Astrocyte of the spinal cord (primary cell): ENCODE data around the gene ADARB1.

Source experiments
- DNase-seq: peaks from one replicate; pipeline ENCODE4 v3.0.0; 2011; ENCODE audit warnings: low read depth, low spot score
- H3K4me3 ChIP-seq: 2 replicates; pipeline ENCODE4 v1.5.1; 2011; ENCODE audit warnings: low read depth, mild to moderate bottlenecking, low read length, moderate library complexity
- CTCF ChIP-seq: IDR thresholded peaks from 2 replicates; pipeline ENCODE4 v1.5.1; 2012; ENCODE audit warnings: low read depth, mild to moderate bottlenecking, low read length, inconsistent platforms
- in situ Hi-C: cut with HindIII; loops from 2 replicates; pipeline ENCODE4 v1.10.0; 2017; ENCODE audit warnings: low sequenced_read_pairs

ADARB1 gene

GRCh38 chr21:45234127-45234526 is 159.7 kb downstream of the ADARB1 start:
- in situ Hi-C loops, result no loop called here
- DNase-seq, result no peak
- H3K4me3 ChIP-seq, result peak overlapping the region; percentile 12
- no peak for TF ChIP-seq CTCF

- DNase-seq, result no peak
- in situ Hi-C loops, result no loop called here
- TF ChIP-seq CTCF, result no peak
- no peak overlapping the region for H3K4me3 ChIP-seq
Observed at GRCh38 chr21:45234965-45235364, 160.6 kb downstream of the ADARB1 start.

GRCh38 chr21:45235488-45235887 is 161.1 kb downstream of the ADARB1 start:
- in situ Hi-C loops, result no loop called here
- no peak for DNase-seq
- H3K4me3 ChIP-seq, result no peak overlapping the region
- no peak for TF ChIP-seq CTCF

GRCh38 chr21:45236481-45236880 is 162.1 kb downstream of the ADARB1 start:
- no peak for DNase-seq
- in situ Hi-C loops, result no loop called here
- TF ChIP-seq CTCF, result no peak
- no peak overlapping the region for H3K4me3 ChIP-seq

GRCh38 chr21:45237401-45237800 is 163.0 kb downstream of the ADARB1 start:
- H3K4me3 ChIP-seq, result no peak overlapping the region
- in situ Hi-C loops, result no loop called here
- no peak for DNase-seq

GRCh38 chr21:45241357-45241756 is 167.0 kb downstream of the ADARB1 start:
- DNase-seq, result no peak
- no peak for TF ChIP-seq CTCF
- in situ Hi-C loops, result no loop called here

More at GRCh38 chr21:45237401-45237800, 163.0 kb downstream of the ADARB1 start:
- TF ChIP-seq CTCF, result no peak

GRCh38 chr21:45243603-45244002 is 169.2 kb downstream of the ADARB1 start:
- no peak for DNase-seq
- in situ Hi-C loops, result no loop called here
- no peak overlapping the region for H3K4me3 ChIP-seq
- TF ChIP-seq CTCF, result no peak

More at GRCh38 chr21:45241357-45241756, 167.0 kb downstream of the ADARB1 start:
- H3K4me3 ChIP-seq, result no peak overlapping the region
